Activated CD4-positive, alpha-beta T cell treated with anti-CD3 and anti-CD28 coated beads, Interleukin-2, amount 50 U/mL, for 16 hours (primary cell): ENCODE measurements around the gene C3orf18.

ENCODE experiments used
- DNase-seq: peaks from one replicate; pipeline ENCODE4 v3.0.0-alpha.2; 2020

The C3orf18 gene

DNA sequence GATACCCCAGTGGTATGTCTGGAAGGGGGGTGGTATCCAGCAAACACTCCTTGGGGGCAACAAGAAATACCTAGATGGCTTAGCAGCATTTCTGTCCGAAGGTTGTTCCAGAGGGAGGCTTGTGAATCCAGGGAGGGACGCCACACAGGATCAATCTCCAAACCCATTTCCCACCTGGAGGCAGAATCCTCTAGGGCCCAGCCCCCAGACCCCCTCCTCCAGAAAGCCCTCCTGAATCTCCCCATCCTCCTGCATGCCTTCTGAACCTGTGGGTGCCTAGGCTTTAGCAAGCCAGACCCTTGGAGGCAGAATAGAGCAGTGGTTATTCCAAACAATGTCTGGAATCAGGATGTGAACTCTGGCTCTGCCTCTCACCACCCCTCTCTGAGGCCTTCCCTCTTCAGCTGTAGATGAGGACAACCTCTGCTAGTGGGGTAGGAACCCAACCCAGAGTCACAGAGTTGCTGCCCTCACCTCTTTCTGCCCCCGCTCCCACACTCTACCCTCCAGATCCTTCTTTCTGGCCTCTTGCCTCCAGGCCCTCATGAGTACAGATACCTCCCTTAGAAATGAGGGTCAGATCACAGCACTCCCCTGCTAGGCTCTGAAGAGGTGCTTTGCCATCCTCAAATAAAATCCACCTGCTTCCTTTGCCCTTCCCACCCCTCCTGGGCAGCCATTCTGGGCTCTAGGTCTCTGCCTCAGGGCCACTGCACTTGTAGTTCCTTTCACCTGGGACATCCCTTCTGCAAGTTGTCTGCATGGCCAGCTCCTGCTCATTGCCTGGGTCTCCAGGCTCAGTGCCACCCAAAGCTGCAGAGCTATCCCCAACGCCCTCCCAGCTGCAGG lies 35.9 kb upstream of the C3orf18 start:
- no peak for DNase-seq

DNA sequence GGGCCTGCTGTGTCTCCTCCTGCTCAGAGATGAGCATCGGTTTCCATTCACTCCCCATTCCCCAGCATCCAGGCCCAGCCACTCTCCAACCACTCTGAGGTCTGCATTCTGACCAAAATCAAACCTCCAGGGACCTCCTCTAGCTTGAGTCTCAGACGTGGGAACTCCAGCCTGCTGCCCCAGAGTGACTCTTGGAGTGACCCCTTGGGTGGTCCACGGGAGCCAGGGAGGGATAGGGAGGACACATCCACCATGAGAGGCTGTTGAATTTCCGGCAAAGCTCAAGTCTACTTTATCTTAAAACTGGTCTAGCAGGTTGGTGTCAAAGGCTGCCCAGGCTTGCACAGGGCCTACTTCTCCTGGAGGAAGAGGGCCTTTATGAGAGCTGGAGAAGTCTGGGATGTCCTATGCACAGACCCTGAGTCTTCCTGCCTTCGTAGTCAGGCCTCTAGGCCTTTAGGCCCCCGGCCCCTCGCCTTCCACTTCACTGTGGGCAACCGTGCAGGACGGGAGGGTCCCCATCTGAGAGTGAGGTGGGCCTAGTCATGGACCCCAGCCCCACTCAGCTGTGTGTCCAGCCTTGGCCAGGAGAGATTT lies 35.1 kb upstream of the C3orf18 start:
- DNase-seq = no peak

DNA sequence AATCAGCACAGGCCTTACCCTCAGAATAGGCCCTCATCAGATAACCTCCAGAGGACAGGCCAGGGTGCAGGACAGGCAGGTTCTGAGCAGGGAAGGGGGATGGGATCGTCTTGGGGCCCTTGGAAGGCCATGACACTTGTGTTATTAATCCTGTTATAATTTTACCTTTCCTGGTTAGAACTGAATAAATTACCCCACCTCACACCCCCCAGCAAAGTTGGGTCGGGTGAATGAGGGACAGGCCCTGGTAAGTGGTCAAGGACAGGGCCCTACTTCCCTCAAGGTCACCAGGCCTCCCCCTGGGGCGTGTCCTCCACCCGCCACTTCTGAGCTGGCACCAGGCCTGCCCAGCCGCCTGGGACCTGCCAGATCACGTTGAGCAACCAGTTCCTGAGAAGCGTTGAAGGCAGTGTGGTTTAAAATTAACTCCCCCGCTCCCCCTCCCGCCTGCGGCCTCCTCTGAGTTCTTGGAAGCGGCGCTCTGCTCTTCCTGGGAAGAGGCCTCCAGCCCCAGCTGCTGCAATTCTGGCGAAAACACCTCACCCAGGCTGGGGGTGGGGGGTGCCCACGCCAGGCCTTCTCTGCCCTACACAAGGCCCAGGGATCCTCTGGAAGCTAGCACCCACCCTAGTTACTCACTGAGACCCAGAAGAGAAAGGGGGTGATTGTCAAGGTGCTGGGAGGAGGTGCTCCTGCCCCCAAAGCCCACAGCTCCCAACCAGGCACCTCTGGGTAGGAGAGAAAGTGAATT lies 33.5 kb upstream of the C3orf18 start:
- peak; percentile 96 for DNase-seq

DNA sequence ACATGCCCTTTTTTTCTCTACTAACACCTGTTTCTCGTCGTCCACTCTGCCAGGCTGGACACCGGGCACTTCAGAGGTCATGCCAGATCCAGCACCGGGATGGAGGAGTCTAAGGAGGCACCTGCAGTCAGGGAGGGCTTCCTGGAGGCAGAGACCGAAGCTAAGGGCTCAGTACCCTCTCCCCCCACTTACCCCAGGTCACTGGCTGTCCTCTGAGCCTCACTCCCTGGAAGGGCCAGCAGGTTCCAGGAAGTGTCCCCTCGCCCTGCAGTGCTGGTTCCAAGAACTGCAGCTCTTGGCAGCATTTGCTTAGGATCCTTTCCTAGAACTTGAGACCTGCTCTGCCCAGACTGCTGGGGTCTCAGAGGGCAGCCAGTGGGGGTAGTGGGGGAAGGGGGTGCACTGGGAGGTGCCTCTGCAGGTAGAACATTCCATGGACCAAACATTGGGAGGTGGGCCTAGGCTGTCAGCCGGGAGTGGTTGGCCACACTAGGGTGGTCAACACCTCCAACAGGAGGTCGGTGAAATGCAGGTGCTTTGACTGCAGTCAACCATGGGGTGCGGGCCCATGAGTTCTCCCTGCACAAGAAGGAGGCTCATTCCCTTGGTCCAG lies 32.7 kb upstream of the C3orf18 start:
- DNase-seq = no peak

- DNase-seq = no peak
Measured at GRCh38 chr3:50599716-50600118, 32.2 kb upstream of the C3orf18 start.

GRCh38 chr3:50599115-50599715 lies 31.7 kb upstream of the C3orf18 start:
- DNase-seq = no peak

DNA sequence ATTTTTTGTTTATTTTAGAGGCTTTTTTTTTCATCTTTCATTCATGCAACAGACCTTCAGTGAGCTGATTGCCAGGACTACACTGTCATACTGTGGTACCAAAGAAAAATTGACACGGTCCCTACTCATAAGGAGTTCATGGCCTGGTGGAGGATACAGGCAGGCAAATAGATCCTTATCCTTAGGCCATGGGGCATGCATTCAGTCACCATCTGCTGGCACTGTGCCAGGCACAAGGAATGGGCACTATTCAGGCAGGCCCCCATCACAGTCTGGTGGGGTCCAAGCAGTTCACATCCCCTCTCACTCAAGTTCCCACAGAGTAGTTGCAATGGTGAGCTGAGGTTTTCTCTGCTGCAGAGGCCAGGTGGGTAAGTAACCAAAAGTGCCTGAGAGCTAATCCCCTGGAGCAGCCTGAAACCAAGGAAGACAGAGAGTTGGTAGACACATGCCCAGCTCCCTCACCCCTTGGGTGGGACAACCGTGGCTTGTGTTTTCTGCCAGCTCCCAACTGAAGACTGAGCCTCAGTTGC lies 26.8 kb upstream of the C3orf18 start:
- no peak for DNase-seq

GRCh38 chr3:50592568-50592967 lies 25.0 kb upstream of the C3orf18 start:
- DNase-seq = no peak

DNA sequence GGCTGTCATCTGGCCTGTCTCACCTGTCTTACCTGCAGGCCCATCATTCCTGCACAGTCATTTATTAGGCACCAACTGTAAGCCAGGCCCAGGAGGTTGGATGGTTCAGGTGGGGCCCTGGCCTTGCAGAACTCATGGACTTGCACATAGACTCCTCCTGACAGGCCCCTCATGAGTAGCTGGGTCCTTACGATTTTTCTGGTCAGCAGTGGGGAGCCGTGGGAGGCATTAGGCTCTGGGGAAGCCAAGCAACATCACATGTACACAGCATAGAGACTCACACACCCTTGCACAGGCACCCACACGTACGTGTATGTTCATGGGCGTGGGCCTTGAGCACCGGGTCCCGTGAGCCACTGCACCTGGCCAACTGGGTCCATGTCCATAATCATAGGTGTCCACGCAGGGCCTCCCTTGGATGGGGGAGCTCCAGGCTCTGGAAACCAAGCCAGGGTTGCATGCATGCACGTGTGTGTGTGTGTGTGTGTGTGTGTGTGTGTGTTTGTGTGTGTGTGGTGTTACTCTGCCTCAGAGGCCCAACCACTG lies 23.7 kb upstream of the C3orf18 start:
- DNase-seq = no peak

DNA sequence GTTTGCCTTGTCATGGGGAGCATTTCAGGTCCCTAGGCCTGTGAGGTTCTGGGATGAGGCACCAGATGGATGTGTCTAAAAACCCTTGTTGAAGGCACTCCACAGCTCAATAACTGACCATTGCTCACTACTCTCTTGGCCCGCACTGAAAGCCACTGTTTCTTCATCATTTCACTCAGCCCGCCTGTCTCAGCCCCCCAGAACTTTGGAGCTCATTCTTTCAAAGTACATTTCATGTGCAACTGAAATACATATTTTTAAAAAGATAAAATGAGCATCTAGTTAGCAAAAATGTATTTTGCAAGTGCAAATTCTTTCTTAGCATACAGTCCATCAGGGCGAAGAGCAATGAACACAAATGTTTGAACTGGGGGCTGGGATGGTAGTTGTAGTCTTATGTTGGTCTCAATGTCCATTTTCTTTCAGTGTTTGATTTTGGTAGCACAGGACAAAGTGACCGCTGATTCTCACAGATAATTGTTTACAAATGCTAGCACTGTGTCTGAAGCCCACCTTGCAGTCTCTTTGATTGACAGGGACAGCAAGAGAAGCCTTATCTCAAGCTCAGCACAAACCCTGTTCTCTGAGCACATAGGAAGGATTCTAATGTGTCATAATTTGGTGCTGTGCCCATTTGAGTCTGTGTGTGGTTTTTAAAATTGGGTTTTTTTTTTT lies 21.3 kb upstream of the C3orf18 start:
- DNase-seq = no peak

DNA sequence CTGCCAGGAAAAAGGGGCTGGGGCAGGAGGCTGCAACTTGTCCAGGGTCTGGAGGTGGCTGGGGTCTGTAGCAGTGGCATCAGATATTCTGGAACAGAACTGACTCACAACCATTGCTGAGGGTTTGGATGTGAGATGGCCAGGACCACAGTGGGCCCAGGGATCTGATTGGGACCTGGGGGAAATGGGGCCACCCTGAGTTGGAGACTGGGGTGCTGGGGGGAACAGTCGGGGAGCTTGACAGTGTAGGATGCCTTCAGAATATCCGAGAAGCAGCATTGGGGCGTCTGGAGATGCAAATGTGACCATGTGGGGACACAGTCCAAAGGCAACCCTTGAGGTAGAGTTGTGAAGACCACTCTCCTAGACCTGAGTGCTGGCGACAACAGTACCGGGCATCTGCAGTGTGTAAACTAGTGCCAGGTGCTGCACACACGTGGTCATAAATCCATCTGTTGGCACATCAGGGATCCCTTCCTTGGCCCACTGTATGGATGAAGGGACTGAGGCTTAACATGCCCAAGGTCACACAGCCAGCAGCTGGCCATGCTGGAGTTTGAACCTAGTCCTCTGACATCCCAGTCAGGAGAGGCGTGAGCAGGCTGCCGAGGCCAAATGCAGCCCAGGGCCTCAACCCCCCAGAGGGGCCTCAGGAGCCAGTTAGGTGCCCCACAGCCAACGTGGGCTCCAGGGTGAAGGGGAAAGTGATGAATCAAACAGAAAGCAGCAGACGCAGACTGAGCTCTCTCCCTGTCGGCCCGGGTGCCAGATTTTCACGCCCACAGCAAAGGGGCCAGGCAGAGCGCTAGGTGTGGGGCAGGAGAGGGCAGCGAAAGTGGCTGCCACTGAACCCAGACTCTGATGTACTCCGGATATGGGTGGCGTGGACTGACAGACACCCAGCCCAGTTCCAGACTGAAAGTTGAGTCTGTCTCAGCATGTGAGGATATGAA lies 20.5 kb upstream of the C3orf18 start:
- DNase-seq = peak; percentile 93

DNA sequence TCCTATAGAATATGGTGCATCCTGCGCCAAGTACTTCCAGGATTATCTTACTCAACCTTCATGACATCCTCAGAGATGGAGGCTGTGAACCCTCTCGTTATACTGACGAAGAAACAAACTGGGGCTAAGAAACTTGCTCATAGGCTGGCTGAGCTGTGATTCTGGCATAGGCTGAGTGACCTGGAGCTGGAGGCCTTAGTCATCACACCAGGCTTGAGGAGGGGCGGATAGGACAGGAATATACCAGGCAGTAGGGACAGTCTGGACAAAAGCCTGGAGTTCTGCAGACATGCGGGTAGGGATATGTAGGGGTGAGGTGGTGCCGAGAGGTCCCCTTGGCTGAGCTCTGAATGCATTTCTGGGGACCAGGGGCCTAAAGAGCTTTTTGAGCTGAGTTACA lies 19.8 kb upstream of the C3orf18 start:
- no peak for DNase-seq

DNA sequence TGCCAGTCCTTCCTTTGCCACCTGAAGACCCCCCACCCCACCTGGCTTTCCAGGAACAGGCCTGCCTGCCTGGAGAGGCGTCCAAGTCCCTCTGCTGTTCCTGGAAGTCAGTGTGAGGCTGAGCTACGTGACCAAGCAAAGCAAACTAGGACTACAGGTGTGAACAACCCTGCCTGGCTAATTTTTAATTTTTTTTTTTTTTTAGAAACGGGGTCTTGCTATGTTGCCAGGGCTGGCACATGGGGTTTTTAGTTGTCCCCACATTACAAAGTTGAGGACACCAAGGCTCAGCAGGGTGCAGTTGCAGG lies 19.2 kb upstream of the C3orf18 start:
- no peak for DNase-seq

GRCh38 chr3:50585919-50586762 lies 18.6 kb upstream of the C3orf18 start:
- DNase-seq = no peak

DNA sequence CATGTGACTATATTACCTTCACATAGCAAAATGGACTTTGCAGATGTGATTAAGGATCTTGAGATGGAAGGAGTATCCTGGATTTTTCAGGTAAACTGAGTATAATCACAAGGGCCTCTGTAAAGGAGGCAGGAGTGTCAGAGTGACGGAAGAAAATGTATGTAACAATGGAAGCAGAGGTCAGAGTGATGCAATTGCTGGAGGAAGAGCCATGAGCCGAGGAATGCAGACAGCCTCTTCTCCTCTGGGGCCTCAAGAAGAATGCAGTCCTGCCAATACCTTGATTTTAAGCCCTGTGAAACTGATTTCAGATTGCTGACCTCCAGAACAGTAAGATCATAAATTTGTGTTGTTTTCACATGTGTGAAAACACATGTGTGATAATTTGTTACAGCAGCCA lies 16.8 kb upstream of the C3orf18 start:
- DNase-seq = no peak

GRCh38 chr3:50583897-50584296 lies 16.4 kb upstream of the C3orf18 start:
- no peak for DNase-seq

- no peak for DNase-seq
Measured at GRCh38 chr3:50582083-50582482, 14.5 kb upstream of the C3orf18 start.

DNA sequence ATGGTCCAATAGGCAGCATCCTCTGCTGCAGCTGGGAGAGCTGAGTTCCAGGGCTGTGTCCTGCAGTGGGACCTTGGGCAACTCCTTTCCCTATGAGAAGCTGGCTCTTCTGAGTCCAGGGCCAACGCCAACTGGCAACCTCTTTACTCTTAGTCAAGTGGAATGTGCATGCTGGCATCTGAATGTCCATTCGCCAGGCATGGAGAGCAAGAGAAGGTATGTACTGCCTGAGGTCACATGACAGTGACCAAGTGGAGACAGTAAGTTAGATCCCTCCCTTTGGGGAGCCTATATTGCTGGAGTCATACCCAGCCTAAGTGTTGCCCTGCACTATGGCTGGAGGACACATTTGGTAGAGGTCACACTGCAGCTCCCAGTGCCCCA lies 13.9 kb upstream of the C3orf18 start:
- no peak for DNase-seq

DNA sequence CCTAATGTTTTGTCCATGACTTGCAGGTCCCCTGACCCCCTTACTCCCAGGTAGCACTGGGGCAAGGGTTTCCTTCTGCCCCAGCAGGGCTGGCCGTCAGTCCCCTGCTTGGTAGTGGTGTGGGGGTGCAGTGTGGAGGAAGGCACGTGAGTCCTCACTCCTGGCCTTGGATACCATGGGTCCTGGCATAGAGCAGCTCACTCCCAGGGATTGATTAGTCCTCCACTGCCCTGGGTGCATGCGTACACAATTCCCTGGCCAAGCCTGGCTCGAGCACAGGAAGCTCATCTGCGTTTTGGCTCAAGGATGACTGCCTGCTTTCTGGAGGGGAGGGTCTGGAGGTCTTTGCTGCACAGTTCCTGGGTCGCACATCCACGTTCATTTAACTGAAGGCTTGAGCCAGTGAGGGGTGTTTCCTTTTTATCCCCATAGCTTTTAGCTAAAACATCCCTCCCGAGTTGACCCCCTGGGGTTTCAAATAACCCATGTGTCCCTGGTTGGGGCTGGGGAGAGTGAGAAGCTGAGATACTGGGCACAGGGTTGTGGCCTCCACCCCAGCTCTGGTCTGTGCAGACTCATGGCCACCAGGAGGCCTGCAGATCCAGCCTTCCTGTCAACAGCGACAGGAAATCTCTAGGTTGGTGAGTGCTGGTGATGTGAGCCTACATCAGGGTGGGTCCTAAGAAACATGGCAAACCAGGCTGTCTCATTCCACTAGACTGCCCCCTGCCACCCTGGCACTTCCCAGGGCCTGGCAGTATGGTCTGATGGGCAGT lies 13.3 kb upstream of the C3orf18 start:
- DNase-seq = no peak
